GM19468 (cell line): Measurements from ENCODE around the gene ZNF524.

Experiments used
- ATAC-seq: cut with Tn5 transposase; IDR thresholded peaks from one replicate; pipeline ENCODE4 v1.9.1; 2021; ENCODE audit warnings: mild to moderate bottlenecking, moderate library complexity, moderate number of reproducible peaks; ENCODE audit not compliant: unreplicated experiment; ENCODE audit errors: extremely low read depth

ZNF524 gene

GRCh38 chr19:55599468-55599841 lies 633 bp upstream of the ZNF524 start, which contains the start of gene FIZ1:
TSS of gene FIZ1 (minus strand) at chr19:55599517. CDS start at chr19:55597865, 1,652 bp downstream.
- ATAC-seq: peak; percentile 35

- no peak for ATAC-seq
Observed at GRCh38 chr19:55600662-55601028, 557 bp downstream of the ZNF524 start.

GRCh38 chr19:55601084-55601483 lies 996 bp downstream of the ZNF524 start:
- ATAC-seq: no peak

GRCh38 chr19:55602104-55603001 lies 2.3 kb downstream of the ZNF524 start:
- ATAC-seq: no peak

- no peak for ATAC-seq
Observed at GRCh38 chr19:55603115-55603514, 3.0 kb downstream of the ZNF524 start.

GRCh38 chr19:55603581-55604292 lies 3.6 kb downstream of the ZNF524 start:
- no peak for ATAC-seq

- ATAC-seq: peak; percentile 83
Observed at GRCh38 chr19:55605207-55605636, 5.1 kb downstream of the ZNF524 start.

GRCh38 chr19:55605637-55606470 lies 5.8 kb downstream of the ZNF524 start, which contains the start of gene ZNF865:
TSS of gene ZNF865 (plus strand) at chr19:55605647. CDS start at chr19:55613619, 7,972 bp downstream.
- ATAC-seq: no peak

- no peak for ATAC-seq
Observed at GRCh38 chr19:55606471-55606787, 6.3 kb downstream of the ZNF524 start.

GRCh38 chr19:55606817-55607216 lies 6.7 kb downstream of the ZNF524 start:
- no peak for ATAC-seq

GRCh38 chr19:55609326-55609725 lies 9.2 kb downstream of the ZNF524 start:
- ATAC-seq: no peak

GRCh38 chr19:55611300-55611982 lies 11.4 kb downstream of the ZNF524 start:
- no peak for ATAC-seq

- ATAC-seq: no peak
Observed at GRCh38 chr19:55611983-55612645, 12.0 kb downstream of the ZNF524 start.

- ATAC-seq: no peak
Observed at GRCh38 chr19:55613396-55613795, 13.3 kb downstream of the ZNF524 start.

- no peak for ATAC-seq
Observed at GRCh38 chr19:55613930-55614710, 14.0 kb downstream of the ZNF524 start.

- ATAC-seq: no peak
Observed at GRCh38 chr19:55614711-55615542, 14.8 kb downstream of the ZNF524 start.

- ATAC-seq: no peak
Observed at GRCh38 chr19:55615543-55616394, 15.7 kb downstream of the ZNF524 start.
